Measurements from ENCODE around the gene HLX. TPM values are rescaled to one million over a fixed set of nuclear protein-coding genes. Genes with fewer than 3 reads are reported as not detected.

HLX gene, protein sequence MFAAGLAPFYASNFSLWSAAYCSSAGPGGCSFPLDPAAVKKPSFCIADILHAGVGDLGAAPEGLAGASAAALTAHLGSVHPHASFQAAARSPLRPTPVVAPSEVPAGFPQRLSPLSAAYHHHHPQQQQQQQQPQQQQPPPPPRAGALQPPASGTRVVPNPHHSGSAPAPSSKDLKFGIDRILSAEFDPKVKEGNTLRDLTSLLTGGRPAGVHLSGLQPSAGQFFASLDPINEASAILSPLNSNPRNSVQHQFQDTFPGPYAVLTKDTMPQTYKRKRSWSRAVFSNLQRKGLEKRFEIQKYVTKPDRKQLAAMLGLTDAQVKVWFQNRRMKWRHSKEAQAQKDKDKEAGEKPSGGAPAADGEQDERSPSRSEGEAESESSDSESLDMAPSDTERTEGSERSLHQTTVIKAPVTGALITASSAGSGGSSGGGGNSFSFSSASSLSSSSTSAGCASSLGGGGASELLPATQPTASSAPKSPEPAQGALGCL
- 5.7 and 7.2 TPM in 2 replicates for total RNA-seq

- Mint-ChIP-seq H3K4me3 (peak within 1 kb of the TSS; percentile 90), H3K4me1 (peaks cover 26% of the 10 kb centered on the region), H3K9me3 (no peaks in the 10 kb centered on the region), H3K27ac (peak within 1 kb of the TSS; percentile 88), H3K27me3 (peaks cover 74% of the 10 kb centered on the region), H3K36me3 (ENCODE audit: low read depth) (peaks cover 6% of the 10 kb centered on the region)
- DNase-seq = peak; percentile 81
- intact Hi-C loops (cut with micrococcal nuclease) = loop anchor here (1.0 to 2.0 kb wide), 2 partner anchors 14 to 190 kb away; no protein-coding TSS in a partner anchor
Measured at GRCh38 chr1:220879076-220879508, at the start of gene HLX. TSS of gene HLX (plus strand) at chr1:220879443. CDS start at chr1:220879858, 415 bp downstream.

- Mint-ChIP-seq H3K9me3 (no peaks in the 10 kb centered on the region), H3K4me1 (no peaks in the 10 kb centered on the region), H3K27ac (no peak overlapping the region), H3K4me3 (no peak overlapping the region), H3K36me3 (ENCODE audit: low read depth) (no peaks in the 10 kb centered on the region), H3K27me3 (no peaks in the 10 kb centered on the region)
- intact Hi-C loops (cut with micrococcal nuclease) = no loop called here
- no peak for DNase-seq
Measured at GRCh38 chr1:220833436-220833835, 45.8 kb upstream of the HLX start.

GRCh38 chr1:220834155-220834870, 44.9 kb upstream of the HLX start:
- DNase-seq = no peak
- H3K27ac Mint-ChIP-seq = no peak overlapping the region
- no peaks in the 10 kb centered on the region for H3K4me1 Mint-ChIP-seq
- no peak overlapping the region for H3K4me3 Mint-ChIP-seq
- no peaks in the 10 kb centered on the region for H3K36me3 Mint-ChIP-seq (ENCODE audit: low read depth)
- no peaks in the 10 kb centered on the region for H3K27me3 Mint-ChIP-seq
- intact Hi-C loops (cut with micrococcal nuclease) = no loop called here
- H3K9me3 Mint-ChIP-seq = no peaks in the 10 kb centered on the region

GRCh38 chr1:220838578-220838977, 40.7 kb upstream of the HLX start:
- Mint-ChIP-seq H3K9me3 (no peaks in the 10 kb centered on the region), H3K36me3 (ENCODE audit: low read depth) (no peaks in the 10 kb centered on the region), H3K4me1 (no peaks in the 10 kb centered on the region), H3K27me3 (no peaks in the 10 kb centered on the region), H3K4me3 (no peak overlapping the region), H3K27ac (no peak overlapping the region)
- DNase-seq = no peak
- intact Hi-C loops (cut with micrococcal nuclease) = no loop called here

- Mint-ChIP-seq H3K36me3 (ENCODE audit: low read depth) (no peaks in the 10 kb centered on the region), H3K4me3 (no peak overlapping the region), H3K9me3 (no peaks in the 10 kb centered on the region), H3K27me3 (no peaks in the 10 kb centered on the region), H3K4me1 (no peaks in the 10 kb centered on the region), H3K27ac (no peak overlapping the region)
- DNase-seq = no peak
- intact Hi-C loops (cut with micrococcal nuclease) = no loop called here
Measured at GRCh38 chr1:220839474-220839873, 39.8 kb upstream of the HLX start.

DNA sequence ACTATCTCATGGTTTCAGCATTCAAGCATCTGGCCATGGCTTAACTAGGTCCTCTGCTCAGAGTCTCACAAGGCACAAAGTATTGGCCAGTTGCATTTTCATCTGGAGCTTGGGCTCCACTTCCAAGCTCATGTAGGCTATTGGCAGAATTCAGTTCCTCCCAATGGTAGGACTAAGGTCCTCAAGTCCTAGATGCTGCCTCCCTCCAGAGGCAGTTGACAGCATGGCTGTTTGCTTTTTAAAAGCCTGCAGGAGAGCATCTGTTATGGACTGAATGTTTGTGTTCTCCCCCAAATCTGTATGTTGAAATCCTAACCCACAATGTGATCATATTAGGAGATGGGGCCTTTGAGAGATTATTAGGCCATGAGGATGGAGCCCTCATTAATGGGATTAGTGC, 38.0 kb upstream of the HLX start:
- H3K4me3 Mint-ChIP-seq = no peak overlapping the region
- DNase-seq = no peak
- no peaks in the 10 kb centered on the region for H3K4me1 Mint-ChIP-seq
- no peaks in the 10 kb centered on the region for H3K36me3 Mint-ChIP-seq (ENCODE audit: low read depth)
- no peak overlapping the region for H3K27ac Mint-ChIP-seq
- no peaks in the 10 kb centered on the region for H3K27me3 Mint-ChIP-seq
- no peaks in the 10 kb centered on the region for H3K9me3 Mint-ChIP-seq
- intact Hi-C loops (cut with micrococcal nuclease) = no loop called here

DNA sequence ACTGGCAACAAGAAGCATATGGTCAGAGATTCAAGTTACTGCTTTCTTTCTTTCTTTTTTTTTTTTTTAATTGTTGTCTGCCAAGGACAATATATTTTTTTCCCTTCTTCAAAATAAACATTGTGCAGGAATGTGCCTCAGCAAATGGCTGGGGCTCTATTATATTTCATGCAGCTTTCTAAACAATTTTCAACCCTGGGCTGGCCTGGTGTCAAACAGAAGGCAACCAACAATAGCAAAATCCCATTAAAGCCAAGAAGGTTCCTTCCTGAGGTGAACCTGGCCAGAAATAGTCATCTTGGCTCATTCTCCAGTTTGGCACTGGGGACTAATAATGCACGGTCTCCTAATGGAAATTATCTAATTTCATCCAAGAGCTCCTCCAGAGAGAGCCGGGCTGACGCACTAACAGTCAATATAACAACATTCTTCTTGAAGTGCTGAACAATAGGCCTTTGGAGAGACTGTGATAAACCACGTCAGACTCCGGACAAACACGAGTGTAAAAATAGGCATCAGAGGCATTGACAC, 35.7 kb upstream of the HLX start:
- H3K27me3 Mint-ChIP-seq = no peaks in the 10 kb centered on the region
- no peaks in the 10 kb centered on the region for H3K36me3 Mint-ChIP-seq (ENCODE audit: low read depth)
- no peak overlapping the region for H3K4me3 Mint-ChIP-seq
- H3K9me3 Mint-ChIP-seq = no peaks in the 10 kb centered on the region
- H3K27ac Mint-ChIP-seq = no peak overlapping the region
- intact Hi-C loops (cut with micrococcal nuclease) = no loop called here
- no peak for DNase-seq
- no peaks in the 10 kb centered on the region for H3K4me1 Mint-ChIP-seq

DNA sequence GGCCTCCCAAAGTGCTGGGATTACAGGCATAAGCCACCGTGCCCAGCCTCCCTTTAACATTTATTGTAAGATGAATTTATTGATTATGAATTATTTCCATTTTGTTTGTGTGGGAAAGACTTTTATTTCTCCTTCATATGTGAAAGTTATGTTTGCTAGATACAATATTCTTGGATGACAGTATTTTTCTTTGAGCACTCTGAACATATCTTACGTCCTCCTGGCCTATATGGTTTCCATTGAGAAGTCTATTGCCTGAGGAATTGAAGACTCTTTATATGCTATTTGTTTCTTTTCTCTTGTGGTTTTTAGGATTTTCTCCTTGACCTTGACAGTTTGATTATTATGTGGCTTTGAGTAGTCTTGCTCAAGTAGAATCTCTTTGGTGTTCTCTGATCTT, 26.8 kb upstream of the HLX start:
- no peaks in the 10 kb centered on the region for H3K36me3 Mint-ChIP-seq (ENCODE audit: low read depth)
- no peaks in the 10 kb centered on the region for H3K4me1 Mint-ChIP-seq
- H3K4me3 Mint-ChIP-seq = no peak overlapping the region
- no peak for DNase-seq
- H3K27ac Mint-ChIP-seq = no peak overlapping the region
- intact Hi-C loops (cut with micrococcal nuclease) = no loop called here
- H3K9me3 Mint-ChIP-seq = peaks cover 11% of the 10 kb centered on the region
- no peaks in the 10 kb centered on the region for H3K27me3 Mint-ChIP-seq

DNA sequence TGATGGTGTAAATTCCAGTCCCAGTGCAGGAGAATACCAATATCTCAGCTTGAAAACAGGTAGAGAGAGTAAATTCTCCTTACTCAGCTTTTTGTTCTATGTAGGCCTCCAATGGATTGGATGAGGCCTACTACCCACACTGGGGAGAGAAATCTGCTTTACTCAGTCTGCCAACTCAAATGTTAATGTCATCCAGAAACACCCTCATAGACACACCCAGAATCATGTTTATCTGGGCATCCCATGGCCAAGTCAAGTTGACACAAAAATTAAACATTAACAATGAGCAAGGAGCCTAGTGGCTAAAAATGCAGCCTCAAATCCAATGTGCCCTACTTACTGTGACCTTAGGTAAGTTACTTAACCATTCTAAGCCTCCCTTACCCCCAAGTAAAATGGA, 6.9 kb upstream of the HLX start:
- Mint-ChIP-seq H3K36me3 (ENCODE audit: low read depth) (no peaks in the 10 kb centered on the region), H3K4me3 (no peak overlapping the region), H3K27me3 (peaks cover 42% of the 10 kb centered on the region), H3K4me1 (no peaks in the 10 kb centered on the region), H3K9me3 (no peaks in the 10 kb centered on the region), H3K27ac (no peak overlapping the region)
- intact Hi-C loops (cut with micrococcal nuclease) = no loop called here
- no peak for DNase-seq

GRCh38 chr1:220873087-220873486, 6.2 kb upstream of the HLX start:
- Mint-ChIP-seq H3K27me3 (peaks cover 48% of the 10 kb centered on the region), H3K9me3 (no peaks in the 10 kb centered on the region), H3K27ac (no peak overlapping the region), H3K4me1 (peaks cover 8% of the 10 kb centered on the region), H3K36me3 (ENCODE audit: low read depth) (no peaks in the 10 kb centered on the region), H3K4me3 (no peak overlapping the region)
- peak; percentile 11 for DNase-seq
- intact Hi-C loops (cut with micrococcal nuclease) = no loop called here

- no peaks in the 10 kb centered on the region for H3K9me3 Mint-ChIP-seq
- peaks cover 57% of the 10 kb centered on the region for H3K27me3 Mint-ChIP-seq
- DNase-seq = peak; percentile 73
- intact Hi-C loops (cut with micrococcal nuclease) = no loop called here
- peaks cover 17% of the 10 kb centered on the region for H3K4me1 Mint-ChIP-seq
- no peak overlapping the region for H3K4me3 Mint-ChIP-seq
- H3K36me3 Mint-ChIP-seq (ENCODE audit: low read depth) = no peaks in the 10 kb centered on the region
- H3K27ac Mint-ChIP-seq = no peak overlapping the region
Measured at GRCh38 chr1:220873868-220874655, 5.2 kb upstream of the HLX start.

- Mint-ChIP-seq H3K27ac (no peak overlapping the region), H3K27me3 (peaks cover 58% of the 10 kb centered on the region), H3K36me3 (ENCODE audit: low read depth) (peaks cover under 1% of the 10 kb centered on the region), H3K9me3 (no peaks in the 10 kb centered on the region), H3K4me3 (no peak overlapping the region), H3K4me1 (peaks cover 18% of the 10 kb centered on the region)
- intact Hi-C loops (cut with micrococcal nuclease) = no loop called here
- no peak for DNase-seq
Measured at GRCh38 chr1:220875260-220875659, 4.0 kb upstream of the HLX start.

DNA sequence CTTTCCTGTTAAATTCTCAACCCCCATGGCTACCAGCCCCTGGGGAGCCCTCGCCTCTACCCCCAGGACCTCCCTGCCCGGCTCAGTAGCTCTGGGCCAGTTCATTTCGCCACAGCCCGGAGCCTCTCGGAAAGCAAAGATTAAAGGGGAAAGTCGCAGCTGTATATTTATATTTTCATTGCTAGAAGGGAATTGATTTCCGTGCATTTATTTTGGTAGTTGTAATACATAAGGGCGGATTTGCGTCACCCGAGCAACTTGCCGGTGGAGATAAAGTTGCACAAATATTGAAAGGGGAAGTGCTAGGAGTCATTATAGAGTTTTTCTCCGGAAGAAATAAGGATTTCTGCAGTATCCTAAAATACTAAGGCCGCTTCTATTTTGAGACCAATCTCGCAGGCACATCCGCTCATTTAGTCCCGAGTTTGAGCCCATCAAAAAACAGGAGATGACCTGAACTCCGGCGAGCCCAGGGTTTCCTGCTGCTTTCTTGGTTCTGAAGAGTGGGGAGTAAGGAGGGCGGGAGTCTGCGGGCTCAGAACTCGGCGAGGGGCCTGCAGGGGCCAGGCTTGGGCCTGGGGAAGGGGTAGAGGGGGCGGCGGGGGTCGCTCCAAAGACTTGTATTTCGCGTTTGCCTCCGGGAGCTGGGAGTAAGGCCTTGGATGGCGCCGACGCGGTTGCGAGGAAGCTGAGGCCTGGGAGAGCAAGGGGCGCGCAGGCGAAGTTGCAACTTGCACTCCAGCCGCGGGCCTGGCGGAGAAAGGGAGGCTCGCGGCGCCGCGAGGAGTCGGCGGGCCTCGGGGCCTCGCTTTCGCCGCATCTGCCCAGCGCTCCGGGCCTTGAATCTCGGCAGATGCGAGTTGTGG, 2.5 kb upstream of the HLX start:
- DNase-seq = no peak
- Mint-ChIP-seq H3K9me3 (no peaks in the 10 kb centered on the region), H3K36me3 (ENCODE audit: low read depth) (peaks cover 6% of the 10 kb centered on the region), H3K27me3 (peaks cover 72% of the 10 kb centered on the region), H3K27ac (no peak overlapping the region), H3K4me3 (peak overlapping the region; percentile 90), H3K4me1 (peaks cover 26% of the 10 kb centered on the region)
- intact Hi-C loops (cut with micrococcal nuclease) = loop anchor here (2.0 kb wide), 1 partner anchor 326 kb away; no protein-coding TSS in a partner anchor
